Stimulated activated effector memory CD8-positive, alpha-beta T cell treated with anti-CD3 and anti-CD28 coated beads, Interleukin-12 subunit alpha, Interleukin-12 subunit beta, amount 100 ng/mL, for 72 hours (primary cell): ENCODE data around the gene LILRB3.
"Not testable (repeated sequence)": the region's sequence is repeated elsewhere in the genome, so short reads cannot be mapped to it uniquely, and the experiment has no call there.

Experiments used
- ATAC-seq: fragments of 150-1000 bp; cut with Tn5 transposase; 2 replicates; pipeline ENCODE4 v1.10.0; 2021
- DNase-seq, 2 donors: peaks; one replicate each; pipeline ENCODE4 v3.0.0; 2021 to 2022; ENCODE audit warnings: low spot score in 2 of 2
- H3K27ac Mint-ChIP-seq: one replicate; pipeline ENCODE4 v1.8.0; 2022; ENCODE audit warnings: mild to moderate bottlenecking, mixed read lengths
- H3K36me3 Mint-ChIP-seq: one replicate; pipeline ENCODE4 v1.8.0; 2022; ENCODE audit warnings: mild to moderate bottlenecking, mixed read lengths
- H3K4me1 Mint-ChIP-seq: one replicate; pipeline ENCODE4 v1.8.0; 2022; ENCODE audit warnings: mixed read lengths
- H3K4me3 Mint-ChIP-seq: one replicate; pipeline ENCODE4 v1.8.0; 2022; ENCODE audit warnings: mild to moderate bottlenecking, mixed read lengths
- H3K9me3 Mint-ChIP-seq: one replicate; pipeline ENCODE4 v1.8.0; 2022; ENCODE audit warnings: mixed read lengths

The LILRB3 gene

DNA sequence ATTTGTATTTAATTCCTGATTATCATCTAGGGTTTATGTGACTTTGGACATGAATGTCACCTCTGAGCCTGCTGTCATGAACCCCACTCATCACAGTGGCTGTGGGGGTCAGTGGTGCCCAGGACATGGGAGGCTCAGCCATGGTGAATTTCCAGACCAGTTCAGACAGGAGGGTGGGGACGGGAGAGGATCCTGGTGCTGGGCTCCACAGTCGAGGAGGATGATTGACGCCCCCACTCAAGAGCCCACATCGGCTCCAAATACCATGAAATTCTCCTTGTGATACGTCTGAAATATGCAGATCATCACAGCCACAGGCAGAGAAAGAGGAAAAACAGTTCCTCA lies 1.1 kb upstream of the LILRB3 start:
- not testable (repeated sequence) for H3K36me3 Mint-ChIP-seq, H3K27ac Mint-ChIP-seq, ATAC-seq, H3K9me3 Mint-ChIP-seq, DNase-seq, H3K4me3 Mint-ChIP-seq
- H3K4me1 Mint-ChIP-seq = peaks cover 18% of the 10 kb centered on the region

DNA sequence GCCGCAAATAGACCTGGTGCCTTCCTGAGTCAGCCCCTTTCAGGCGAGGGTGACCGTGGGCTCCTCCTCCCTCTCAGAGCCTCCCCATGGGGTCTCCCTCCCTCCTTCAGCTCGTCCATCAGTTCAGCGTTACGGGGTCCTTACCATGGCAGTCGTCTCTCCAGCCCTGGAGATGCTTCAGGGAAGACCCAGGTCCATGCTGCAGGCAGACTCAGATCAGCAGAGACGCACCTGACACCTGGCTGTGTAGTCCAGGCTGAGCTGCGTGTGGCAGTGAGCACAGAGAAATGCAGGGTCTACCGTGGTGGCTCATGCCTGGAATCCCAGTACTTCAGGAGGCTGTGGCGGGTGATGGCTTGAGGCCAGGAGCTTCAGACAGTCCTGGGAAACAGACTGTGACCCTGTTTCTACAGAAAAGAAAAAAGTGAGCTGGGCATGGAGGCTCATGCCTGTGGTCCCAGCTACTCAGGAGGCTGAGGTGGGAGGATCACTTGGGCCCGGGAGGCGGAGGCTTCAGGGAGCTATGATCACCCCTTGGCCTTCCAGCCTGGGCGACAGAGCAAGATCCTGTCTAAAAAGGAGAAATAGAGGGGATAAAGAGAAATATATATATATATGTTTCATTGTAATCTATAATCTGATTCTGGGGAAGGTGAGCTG lies 600 bp upstream of the LILRB3 start:
- ATAC-seq = peak; percentile 17
- Mint-ChIP-seq H3K4me1 (peaks cover 18% of the 10 kb centered on the region), H3K27ac (peak overlapping the region; percentile 56)
- not testable (repeated sequence) for H3K9me3 Mint-ChIP-seq, H3K36me3 Mint-ChIP-seq, DNase-seq, H3K4me3 Mint-ChIP-seq

DNA sequence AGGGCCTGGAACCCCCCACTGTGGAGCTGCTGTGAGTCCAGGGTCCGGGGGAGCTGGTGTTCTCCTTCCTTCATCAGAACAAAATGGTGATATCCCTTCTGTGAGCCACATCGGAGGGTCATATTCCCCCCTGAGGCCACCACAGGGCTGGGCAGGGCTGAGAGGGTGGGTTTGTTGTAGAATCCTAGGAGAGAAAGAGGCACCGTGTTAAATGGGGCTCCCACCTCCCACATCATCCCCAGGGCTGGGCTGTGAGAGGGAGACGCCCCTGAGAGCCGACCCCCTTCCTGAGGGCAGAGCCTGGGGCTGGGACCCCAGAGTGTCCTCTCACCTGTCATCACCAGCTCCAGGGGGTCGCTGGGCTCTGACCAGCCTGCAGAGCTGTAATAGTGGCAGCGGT lies 860 bp downstream of the LILRB3 start:
- not testable (repeated sequence) for DNase-seq, H3K27ac Mint-ChIP-seq, ATAC-seq, H3K9me3 Mint-ChIP-seq, H3K4me3 Mint-ChIP-seq, H3K36me3 Mint-ChIP-seq
- peaks cover 18% of the 10 kb centered on the region for H3K4me1 Mint-ChIP-seq

DNA sequence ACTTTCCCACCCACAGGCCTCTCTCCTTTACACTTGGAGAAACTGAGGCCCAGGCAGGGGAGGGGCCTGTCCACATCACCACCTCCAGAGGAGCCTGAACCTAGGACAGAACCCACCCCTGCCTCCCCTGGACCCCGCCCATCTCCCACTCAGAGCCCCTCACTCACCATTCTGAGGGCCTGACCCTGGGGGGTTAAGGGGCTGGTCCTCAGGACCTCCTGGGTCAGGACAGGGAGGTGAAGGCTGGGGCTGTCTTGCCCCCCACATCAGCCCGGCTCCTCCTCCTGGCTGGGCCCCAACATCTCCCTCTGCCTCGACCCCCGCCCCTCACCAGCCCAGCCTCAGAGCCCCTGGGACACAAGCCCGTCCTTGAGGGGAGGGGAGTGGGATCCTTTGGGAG lies 3.1 kb downstream of the LILRB3 start:
- H3K36me3 Mint-ChIP-seq = peaks cover 14% of the 10 kb centered on the region
- H3K4me1 Mint-ChIP-seq = peaks cover 18% of the 10 kb centered on the region
- H3K4me3 Mint-ChIP-seq, DNase-seq, ATAC-seq, H3K27ac Mint-ChIP-seq, H3K9me3 Mint-ChIP-seq: not testable (repeated sequence)

DNA sequence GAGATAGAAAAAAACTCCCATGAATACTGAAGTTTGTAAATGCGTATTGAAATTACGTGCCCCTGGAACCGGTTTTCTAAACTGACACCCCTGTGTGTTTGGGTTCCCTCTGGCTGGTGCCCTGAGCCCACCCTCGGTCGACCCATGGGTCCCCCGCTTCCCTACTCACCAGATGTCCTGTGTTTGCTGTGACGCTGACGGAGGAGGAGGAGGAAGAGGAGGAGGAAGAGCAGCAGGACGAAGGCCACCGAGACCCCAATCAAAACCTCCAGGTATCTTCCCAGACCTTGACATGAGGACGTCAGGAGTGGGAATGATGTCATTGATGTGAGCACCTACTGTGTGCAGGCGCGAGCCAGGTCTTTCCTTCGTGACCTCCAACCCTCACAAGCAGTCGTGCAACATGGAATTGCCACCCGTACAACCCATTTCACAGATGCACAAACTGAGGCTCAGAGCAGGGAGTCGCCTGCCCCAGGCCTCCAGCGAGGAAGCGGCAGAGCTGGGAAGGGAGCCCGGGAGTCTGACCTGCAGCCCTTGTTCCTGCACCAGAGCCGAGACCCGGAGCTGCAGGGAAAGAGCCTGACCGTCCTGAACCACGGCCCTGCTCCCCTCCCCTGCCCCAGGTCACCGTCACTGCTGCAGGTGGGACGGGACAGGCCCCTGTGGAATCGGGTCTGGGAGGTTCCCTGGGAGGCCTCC lies 3.7 kb downstream of the LILRB3 start:
- Mint-ChIP-seq H3K4me3 (no peak overlapping the region), H3K4me1 (peaks cover 18% of the 10 kb centered on the region), H3K36me3 (peaks cover 11% of the 10 kb centered on the region), H3K27ac (no peak overlapping the region), H3K9me3 (no peaks in the 10 kb centered on the region)
- ATAC-seq = no peak
- no peak for DNase-seq

DNA sequence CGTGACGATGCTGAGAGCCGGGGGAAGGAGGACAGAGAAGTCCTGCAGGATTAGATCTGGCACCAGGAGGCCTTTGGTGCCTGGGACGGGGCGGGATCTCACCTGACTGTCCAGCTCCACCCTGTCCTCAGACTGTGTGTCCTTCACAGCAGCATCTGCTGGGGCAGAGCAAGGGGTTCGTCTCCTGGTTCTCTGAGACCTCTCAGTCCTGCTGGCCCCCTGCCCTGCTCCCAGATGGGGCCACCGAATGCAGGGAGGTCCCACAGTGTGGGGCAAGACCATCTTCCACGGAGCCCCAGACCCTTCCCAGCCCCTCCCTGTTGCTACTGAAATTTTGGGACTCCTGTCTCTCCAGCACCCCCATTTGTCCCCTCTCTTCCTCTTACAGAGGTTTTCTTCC lies 4.5 kb downstream of the LILRB3 start:
- Mint-ChIP-seq H3K27ac (no peak overlapping the region), H3K36me3 (peaks cover 11% of the 10 kb centered on the region), H3K4me1 (peaks cover 14% of the 10 kb centered on the region), H3K9me3 (no peaks in the 10 kb centered on the region), H3K4me3 (no peak overlapping the region)
- no peak for ATAC-seq
- DNase-seq = no peak

DNA sequence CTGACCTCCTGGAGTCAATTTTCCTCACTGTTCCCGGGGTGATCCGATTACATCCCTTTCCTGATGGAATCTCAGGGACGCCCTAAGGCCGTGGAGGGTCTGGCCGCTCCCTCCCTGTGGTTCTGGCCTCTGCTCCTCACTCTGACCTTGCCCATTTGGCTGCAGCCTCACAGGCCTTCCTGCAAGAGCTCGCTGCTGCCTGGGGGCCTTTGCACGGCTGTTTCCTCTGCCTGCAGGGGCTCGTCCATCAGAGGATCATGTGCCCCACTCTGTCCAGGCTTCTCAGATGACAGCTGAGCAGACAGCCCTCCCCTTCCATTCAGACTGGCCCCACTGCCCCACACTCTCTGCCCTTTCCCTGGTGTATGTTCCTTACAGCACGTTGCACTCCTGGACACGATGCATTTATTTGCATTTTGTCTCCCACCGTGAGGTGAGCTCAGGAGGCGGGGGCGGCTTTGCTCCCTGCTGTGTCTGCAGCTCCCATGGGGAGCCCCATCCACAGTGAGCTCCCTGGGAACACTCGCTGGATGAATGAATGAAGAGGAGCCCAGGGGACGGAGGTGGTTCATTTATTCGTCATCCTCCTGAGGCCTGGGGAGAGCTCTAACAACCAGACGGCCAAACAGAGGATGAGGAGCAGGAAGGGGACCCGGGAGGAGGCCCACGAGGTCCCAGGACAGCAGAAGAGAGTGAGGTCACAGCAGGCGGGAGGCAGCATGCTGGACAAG lies 5.1 kb downstream of the LILRB3 start:
- Mint-ChIP-seq H3K36me3 (peaks cover 17% of the 10 kb centered on the region), H3K27ac (peak overlapping the region; percentile 17)
- not testable (repeated sequence) for H3K4me3 Mint-ChIP-seq

DNA sequence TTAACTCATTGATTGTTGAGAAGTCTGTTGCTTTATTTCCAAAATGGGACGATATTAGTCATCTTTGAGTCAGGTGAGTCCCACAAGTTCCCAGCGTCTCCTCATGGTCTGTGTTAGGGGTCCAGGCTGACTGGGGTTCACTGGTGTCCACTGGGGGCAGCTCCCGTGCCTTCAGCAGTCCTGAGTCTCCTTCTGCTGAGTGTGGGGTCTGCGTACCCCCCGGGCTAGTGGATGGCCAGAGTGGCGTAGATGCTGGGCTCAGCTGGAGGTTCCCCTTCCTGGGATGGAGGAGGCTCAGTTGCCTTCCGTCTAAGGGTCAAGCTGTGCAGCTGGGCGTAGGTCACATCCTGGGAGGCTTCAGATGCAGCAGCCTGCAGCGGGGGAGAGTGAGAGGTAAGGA lies 5.9 kb downstream of the LILRB3 start:
- H3K9me3 Mint-ChIP-seq = no peaks in the 10 kb centered on the region
- no peak overlapping the region for H3K4me3 Mint-ChIP-seq
- DNase-seq = no peak

More for the DNA sequence above, 5.1 kb downstream of the LILRB3 start:
- H3K4me1 Mint-ChIP-seq, H3K9me3 Mint-ChIP-seq, ATAC-seq, DNase-seq: not testable (repeated sequence)

DNA sequence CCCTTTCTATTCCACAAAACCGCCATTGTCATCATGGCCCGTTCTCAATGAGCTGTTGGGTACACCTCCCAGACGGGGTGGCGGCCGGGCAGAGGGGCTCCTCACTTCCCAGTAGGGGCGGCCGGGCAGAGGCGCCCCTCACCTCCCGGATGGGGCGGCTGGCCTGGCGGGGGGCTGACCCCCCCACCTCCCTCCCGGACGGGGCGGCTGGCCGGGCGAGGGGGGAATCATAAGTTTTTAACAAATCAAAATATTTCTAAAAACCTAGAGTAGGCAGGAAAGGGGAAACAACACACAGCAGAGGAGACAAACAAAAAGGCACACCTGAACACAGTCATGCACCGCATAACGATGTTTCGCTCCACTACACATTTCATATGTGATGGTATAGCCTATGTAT lies 8.1 kb downstream of the LILRB3 start:
- Mint-ChIP-seq H3K4me1 (peaks cover 18% of the 10 kb centered on the region), H3K36me3 (peaks cover 43% of the 10 kb centered on the region)
- not testable (repeated sequence) for DNase-seq, ATAC-seq, H3K4me3 Mint-ChIP-seq, H3K9me3 Mint-ChIP-seq, H3K27ac Mint-ChIP-seq

More for the DNA sequence above, 5.9 kb downstream of the LILRB3 start:
- H3K27ac Mint-ChIP-seq = no peak overlapping the region
- no peak for ATAC-seq
- peaks cover 5% of the 10 kb centered on the region for H3K4me1 Mint-ChIP-seq
- peaks cover 25% of the 10 kb centered on the region for H3K36me3 Mint-ChIP-seq

DNA sequence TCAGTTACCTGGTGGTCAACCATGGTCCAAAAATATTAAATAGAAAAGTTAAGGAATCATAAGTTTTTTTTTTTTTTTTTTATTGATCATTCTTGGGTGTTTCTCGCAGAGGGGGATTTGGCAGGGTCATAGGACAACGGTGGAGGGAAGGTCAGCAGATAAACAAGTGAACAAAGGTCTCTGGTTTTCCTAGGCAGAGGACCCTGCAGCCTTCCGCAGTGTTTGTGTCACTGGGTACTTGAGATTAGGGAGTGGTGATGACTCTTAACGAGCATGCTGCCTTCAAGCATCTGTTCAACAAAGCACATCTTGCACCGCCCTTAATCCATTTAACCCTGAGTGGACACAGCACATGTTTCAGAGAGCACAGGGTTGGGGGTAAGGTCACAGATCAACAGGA lies 8.6 kb downstream of the LILRB3 start:
- H3K4me1 Mint-ChIP-seq = peaks cover 23% of the 10 kb centered on the region
- H3K27ac Mint-ChIP-seq, ATAC-seq, DNase-seq, H3K9me3 Mint-ChIP-seq, H3K4me3 Mint-ChIP-seq: not testable (repeated sequence)
- peaks cover 49% of the 10 kb centered on the region for H3K36me3 Mint-ChIP-seq

DNA sequence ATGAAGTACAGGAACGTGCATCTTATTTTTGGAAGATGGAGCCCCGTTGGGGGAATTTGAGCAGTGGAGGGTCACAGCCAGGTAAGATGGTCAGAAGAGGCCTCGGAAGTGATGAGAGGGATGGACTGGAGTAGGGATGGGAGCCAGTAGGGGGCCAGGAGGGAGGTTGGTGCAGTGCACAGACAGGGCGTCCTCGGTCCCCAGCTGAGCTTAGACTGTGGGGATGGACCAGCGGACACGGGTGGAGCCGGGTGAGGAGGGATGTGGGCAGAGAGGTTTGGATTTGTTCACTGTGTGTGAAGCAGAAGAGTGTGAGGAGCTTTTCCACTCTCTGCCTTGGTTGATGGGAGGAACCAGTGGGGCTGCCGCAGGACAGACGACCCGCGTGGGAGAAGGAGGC lies 11.6 kb downstream of the LILRB3 start:
- Mint-ChIP-seq H3K4me3 (peak overlapping the region; percentile 36), H3K36me3 (peaks cover 69% of the 10 kb centered on the region), H3K27ac (peak overlapping the region; percentile 73), H3K4me1 (peaks cover 53% of the 10 kb centered on the region), H3K9me3 (no peaks in the 10 kb centered on the region)
- ATAC-seq (no peak), DNase-seq (no peak)

DNA sequence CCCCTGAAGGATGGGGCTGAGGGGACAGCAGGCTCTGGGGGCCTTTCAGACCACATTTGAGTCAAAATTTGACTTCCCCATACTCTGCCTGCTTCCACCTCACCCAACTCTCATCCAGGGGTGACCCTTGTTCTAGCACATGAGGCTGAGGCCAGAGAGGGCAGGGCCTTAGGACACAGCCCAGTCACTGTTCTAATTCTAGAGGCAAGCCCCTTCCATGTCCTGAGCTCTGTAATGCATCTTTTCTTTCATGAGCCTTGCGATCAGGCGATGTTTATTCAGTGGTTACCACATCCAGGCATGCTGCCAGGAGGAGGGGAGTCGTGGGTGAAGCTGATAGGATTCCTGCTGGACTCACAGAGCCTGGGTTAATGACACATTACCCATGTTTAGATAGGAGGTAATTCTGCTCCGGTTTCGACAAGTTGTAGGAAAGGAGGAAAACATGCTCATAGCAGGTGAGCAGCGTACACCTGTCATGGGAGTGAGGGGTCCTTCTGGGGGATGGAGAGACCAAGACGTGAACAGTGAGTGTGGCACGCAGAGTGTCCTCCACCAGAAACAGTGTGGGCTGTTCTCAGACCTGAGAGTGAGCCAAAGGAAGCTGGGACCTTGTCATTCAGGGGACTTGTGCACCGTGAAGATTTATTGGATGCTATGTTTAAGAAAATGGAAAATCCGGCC lies 12.9 kb downstream of the LILRB3 start:
- no peak for DNase-seq
- Mint-ChIP-seq H3K9me3 (no peaks in the 10 kb centered on the region), H3K4me3 (peak overlapping the region; percentile 36), H3K27ac (peak overlapping the region; percentile 90), H3K4me1 (peaks cover 66% of the 10 kb centered on the region), H3K36me3 (peaks cover 80% of the 10 kb centered on the region)
- no peak for ATAC-seq

DNA sequence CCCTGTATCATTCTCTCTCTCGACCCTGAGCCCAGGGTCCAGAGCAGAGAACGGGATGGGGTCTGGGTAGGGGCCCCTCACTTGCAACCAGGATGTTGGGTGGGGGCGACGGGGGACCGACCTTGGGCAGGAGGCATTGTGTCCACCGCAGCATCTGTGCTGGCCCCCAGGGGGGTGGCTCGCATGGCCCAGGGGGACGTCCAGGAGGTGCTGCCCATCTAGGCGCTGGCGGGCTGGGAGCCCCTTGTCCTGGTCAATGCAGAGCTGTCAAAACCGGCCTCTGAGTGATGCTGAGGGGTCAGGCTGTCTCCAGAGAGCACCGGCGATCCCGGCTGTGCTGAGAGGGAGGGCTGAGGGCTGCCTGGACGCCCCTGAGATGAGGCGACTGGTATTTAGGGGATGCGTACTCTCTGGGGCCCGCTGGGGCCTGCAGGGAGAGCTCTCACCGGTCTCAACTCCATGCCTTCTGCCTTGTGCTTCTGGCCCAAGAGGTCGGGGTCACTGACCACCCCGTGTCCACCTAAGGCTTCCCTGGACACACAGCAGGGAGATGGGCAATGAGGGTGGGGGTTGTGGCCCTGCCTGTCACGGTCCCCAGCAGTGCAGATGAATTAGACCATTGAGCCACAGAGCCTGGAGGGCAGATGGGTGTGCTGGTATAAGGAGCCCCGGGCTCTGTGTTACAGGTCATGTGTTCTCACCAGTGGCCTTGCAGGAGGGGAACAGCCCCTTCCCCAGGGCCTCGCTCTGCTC lies 13.6 kb downstream of the LILRB3 start:
- H3K4me3 Mint-ChIP-seq = peak overlapping the region; percentile 36

DNA sequence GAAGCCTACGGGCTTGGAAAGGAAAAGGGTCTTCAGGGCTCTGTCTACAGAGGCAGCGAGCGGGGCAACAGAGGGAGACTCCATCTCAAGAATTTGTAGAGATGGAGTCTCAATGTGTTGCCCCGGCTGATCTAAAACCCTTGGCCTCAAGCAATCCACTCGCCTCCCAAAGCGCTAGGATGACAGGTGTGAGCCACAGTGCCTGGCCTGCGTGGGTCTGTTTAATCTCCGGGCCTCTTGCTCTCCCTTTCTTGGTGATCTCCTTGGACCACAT lies 14.1 kb downstream of the LILRB3 start:
- peak in 1 of 2 donors; percentile 63 for DNase-seq

More for the DNA sequence above, 13.6 kb downstream of the LILRB3 start:
- ATAC-seq = no peak
- peak in 1 of 2 donors; percentile 65 for DNase-seq
- H3K36me3 Mint-ChIP-seq = peaks cover 87% of the 10 kb centered on the region
- H3K4me1 Mint-ChIP-seq = peaks cover 73% of the 10 kb centered on the region
- peak overlapping the region; percentile 90 for H3K27ac Mint-ChIP-seq
- H3K9me3 Mint-ChIP-seq = no peaks in the 10 kb centered on the region

More for the DNA sequence above, 14.1 kb downstream of the LILRB3 start:
- H3K27ac Mint-ChIP-seq = peak overlapping the region; percentile 90
- peaks cover 93% of the 10 kb centered on the region for H3K36me3 Mint-ChIP-seq
- peaks cover 78% of the 10 kb centered on the region for H3K4me1 Mint-ChIP-seq
- H3K4me3 Mint-ChIP-seq = peak overlapping the region; percentile 88
- no peak for ATAC-seq
- no peaks in the 10 kb centered on the region for H3K9me3 Mint-ChIP-seq
